Fibroblast of villous mesenchyme (primary cell): ENCODE results near the gene CCDC33. TPM values are rescaled to one million over a fixed set of nuclear protein-coding genes. Genes with fewer than 3 reads are reported as not detected.

Experiments
- DNase-seq: peaks from one replicate; pipeline ENCODE4 v3.0.0-alpha.2; 2010; ENCODE audit warnings: low read depth
- H3K4me3 ChIP-seq: 2 replicates; pipeline ENCODE4 v1.5.1; 2011; ENCODE audit warnings: low read depth, mild to moderate bottlenecking, low read length
- CTCF ChIP-seq: IDR thresholded peaks from 2 replicates; pipeline ENCODE4 v1.5.1; 2012; ENCODE audit warnings: low read depth, mild to moderate bottlenecking, low read length; ENCODE audit not compliant: insufficient read depth
- total RNA-seq: library from RNA; depleted of rRNA; stranded (reverse); fragments of >200 nt; gene quantifications from 2 replicates; pipeline ENCODE4 v1.2.3, GENCODE V29; 2012

Gene CCDC33
- total RNA-seq, 1 donor = 0.86 TPM

- H3K4me3 ChIP-seq = peak overlapping the region; percentile 64
- DNase-seq = peak; percentile 63
- no peak for TF ChIP-seq CTCF
Observed at GRCh38 chr15:74201710-74202420, 34.3 kb upstream of the CCDC33 start.

- peak; percentile 29 for TF ChIP-seq CTCF
- H3K4me3 ChIP-seq = peak within 1 kb of the TSS; percentile 64
- peak; percentile 95 for DNase-seq
Observed at GRCh38 chr15:74202452-74203401, 33.4 kb upstream of the CCDC33 start, which contains the start of gene STRA6. Gene STRA6 (minus strand): TSS chr15:74202787. CDS start chr15:74202267, 520 bp downstream.

GRCh38 chr15:74203914-74204431 is 32.2 kb upstream of the CCDC33 start:
- H3K4me3 ChIP-seq = no peak overlapping the region
- DNase-seq = peak; percentile 95
- no peak for TF ChIP-seq CTCF

- no peak for DNase-seq
Observed at GRCh38 chr15:74205582-74205947, 30.6 kb upstream of the CCDC33 start.

GRCh38 chr15:74206801-74207281 is 29.3 kb upstream of the CCDC33 start:
- no peak for DNase-seq
- TF ChIP-seq CTCF = no peak
- H3K4me3 ChIP-seq = no peak overlapping the region

More at GRCh38 chr15:74205582-74205947, 30.6 kb upstream of the CCDC33 start:
- TF ChIP-seq CTCF = no peak
- no peak overlapping the region for H3K4me3 ChIP-seq

- TF ChIP-seq CTCF = no peak
- H3K4me3 ChIP-seq = no peak overlapping the region
- DNase-seq = no peak
Observed at GRCh38 chr15:74207652-74208440, 28.3 kb upstream of the CCDC33 start.
